ENCODE data around the gene GRB7.
"Not testable (repeated sequence)": the region's sequence is repeated elsewhere in the genome, so short reads cannot be mapped to it uniquely, and the experiment has no call there.

Gene GRB7

DNA sequence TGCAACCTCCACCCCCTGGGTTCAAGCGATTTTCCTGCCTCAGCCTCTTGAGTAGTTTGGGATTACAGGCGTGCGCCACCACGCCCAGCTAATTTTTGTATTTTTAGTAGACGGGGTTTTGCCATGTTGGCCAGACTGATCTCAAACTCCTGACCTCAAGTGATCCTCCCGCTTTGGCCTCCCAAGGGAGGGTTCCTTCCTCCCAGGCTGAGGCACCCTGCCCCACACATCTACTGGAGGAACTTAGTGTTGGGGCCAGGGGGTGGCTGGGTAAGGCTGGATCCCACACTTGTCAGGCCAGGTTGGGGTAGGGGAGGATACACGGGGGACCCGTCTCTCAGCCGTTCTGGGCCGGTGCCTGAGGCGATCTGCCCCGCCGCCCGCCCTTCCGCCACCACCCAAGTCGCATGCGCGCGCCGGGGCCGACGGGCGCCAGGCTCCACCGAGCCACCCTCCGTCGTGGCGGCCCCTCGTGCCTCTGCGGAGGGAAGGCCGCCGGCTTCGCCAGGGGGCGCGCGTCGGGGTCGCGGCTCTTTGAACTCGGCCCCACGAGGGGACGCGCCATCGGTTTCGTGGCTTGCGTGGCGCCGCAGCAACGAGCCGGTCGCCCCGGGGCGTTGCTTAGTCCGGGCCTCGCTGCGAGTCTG is 15.9 kb downstream of the GRB7 start:
- peak; percentile 82 for DNase-seq

DNA sequence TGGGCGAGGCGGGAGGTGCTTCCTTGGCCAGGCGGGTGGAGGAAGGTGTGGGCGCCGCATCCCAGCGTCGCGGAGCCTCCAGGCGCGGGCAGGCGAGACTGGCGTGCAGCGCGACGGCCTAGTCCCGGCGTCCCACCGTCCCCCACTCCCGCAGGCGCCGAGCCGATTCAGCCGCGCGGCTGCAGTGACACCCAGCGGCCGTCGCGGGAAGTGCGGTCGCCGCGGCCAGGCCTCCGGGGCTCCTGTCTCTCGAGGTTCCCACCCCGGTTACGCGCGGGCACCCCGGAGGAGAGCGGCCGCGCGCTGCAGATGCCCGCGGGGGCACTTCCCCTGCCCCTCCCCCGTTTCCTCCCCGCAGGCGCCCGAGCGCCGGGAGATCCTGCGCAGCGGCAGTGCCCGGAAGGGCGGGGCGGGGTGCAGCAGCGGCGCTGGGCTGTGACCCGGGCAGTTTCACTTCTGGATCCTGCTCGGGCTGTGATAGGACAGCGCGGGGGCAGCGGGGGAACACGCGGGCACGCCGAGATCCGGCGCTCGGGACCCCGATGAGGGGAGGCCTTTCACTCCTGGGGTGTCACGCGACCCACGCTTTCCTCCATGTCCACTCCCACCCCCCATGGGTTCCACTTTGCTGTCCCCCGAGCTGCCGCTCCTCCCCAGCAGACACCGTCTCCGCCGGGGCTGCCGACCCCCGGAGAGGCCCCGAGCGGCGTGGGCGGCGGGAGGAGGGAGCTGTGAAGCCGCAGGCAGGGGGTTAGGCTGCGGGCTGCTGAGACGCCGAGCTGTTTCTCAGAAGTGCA is 16.6 kb downstream of the GRB7 start:
- peak; percentile 97 for DNase-seq

DNA sequence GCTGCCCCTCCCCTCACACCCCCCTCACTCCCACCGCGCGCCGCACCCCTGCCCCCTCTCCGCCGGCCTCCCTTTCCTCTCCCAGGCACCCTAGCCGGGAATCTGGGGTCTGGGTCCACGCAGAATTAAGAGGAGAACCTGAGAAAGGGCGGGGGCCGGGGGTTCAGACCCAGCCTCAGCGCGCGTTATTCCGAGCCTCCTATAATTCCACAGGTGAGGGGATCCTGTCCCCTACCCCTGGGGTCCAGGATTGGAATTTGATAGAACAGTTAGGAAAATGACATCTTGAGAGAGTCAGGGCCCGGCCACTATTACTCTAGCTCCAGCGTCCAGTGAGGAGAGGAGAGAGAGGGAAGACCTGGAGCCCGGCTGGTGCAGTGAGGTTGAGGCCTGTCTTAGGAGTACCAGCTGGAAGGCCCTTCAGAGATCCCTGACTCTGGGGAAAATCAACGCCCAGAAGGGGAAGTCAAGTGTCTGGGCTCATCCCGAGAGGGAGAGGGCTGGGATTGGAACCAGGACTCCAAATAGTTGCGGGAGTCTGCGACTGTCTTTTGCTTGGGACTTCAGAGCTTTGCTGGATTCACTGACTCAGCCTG is 17.3 kb downstream of the GRB7 start:
- DNase-seq = no peak

DNA sequence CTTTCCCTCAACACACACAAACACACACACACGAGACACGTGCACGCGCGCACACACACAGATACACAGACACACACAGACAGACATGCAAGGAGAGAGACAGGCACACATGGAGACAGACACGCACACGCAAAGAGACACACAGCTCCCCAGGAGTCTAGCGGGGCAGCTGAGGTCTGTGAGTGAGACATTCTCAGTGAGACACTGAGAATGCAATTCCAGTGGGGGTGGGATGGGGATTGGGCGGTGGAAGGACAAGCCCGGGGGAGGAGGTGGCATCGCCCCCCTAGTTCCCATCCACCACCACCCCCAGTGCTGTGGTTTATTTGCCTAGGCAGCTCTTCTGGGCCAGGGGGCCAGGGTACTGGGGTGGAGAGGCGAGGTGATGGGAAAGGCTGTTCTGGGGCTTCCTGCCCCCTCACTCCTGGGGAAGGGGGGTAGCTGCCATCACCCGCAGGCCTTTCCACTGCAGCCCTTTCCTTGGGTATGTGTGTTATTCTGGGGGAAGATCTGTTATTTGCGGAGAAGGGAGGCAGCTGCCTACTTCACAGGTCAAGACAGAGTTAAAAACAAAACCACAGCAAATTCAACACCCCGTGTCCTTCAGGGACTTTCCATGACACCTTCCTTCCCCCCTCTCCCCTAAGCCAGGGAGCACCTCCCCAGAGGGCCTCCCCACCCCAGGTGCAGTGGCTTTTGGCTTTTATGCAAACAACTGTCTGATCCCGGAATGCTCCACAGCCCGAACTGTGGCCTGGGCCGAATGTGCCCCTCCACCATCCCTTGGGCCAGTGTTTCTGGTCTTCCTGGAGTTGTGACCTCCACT is 18.0 kb downstream of the GRB7 start:
- peak; percentile 76 for DNase-seq

DNA sequence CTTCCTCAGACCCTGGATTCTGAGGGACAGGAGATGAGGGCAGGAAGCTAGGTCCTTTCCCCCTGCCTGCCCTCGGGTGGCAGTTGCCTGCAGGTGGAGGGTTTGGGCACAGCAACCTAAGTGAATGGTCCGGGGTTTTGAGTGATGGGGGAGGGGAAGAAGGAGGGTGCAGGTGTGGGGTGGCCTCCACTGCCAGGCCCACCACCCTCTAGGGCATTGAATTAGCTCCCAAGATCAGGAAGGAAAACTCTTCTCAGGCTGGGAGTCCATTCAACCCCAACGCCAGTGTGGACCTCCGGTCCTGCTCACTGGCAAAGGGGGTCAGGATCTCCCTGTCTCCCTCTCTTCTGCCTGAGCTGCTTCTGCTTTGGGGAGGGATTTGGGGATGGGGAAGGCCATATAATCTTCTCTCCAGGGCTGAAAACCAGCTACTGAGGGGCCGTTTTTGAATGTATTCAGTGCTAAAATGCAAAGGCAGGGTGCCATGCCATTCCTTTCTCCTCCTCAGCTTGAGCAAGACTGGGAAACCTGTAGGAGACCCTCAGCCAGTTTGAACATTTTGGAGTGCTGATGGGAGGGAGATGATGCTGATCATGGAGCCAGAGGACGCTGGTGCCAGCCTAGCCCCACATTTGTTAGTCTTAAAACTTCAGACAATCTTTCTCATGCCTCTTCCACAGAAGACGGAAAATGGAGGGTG is 18.8 kb downstream of the GRB7 start:
- peak; percentile 46 for DNase-seq

DNA sequence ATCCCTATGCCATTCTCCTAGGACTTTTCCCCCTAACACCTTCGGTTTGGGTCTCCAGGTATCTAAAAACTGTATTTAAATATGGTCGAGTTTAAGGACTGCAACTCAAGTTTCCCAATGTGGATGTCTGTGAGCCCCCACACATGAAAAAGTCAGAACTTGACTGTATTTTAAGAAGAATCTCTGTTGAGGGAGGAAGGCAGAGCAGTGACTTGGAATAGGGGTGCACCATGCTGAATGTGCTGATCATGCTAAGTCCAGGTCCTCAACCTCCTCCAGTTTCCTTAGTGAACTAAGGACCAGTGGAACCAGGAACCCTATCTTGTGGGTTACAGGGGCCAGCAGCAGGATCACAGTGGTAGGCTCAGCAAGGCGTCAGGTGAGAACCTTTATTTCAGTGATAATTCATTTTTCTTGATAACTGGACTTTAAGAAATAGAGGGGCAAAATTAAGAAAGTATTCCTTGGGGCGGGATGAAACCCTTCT is 19.5 kb downstream of the GRB7 start:
- no peak for DNase-seq

DNA sequence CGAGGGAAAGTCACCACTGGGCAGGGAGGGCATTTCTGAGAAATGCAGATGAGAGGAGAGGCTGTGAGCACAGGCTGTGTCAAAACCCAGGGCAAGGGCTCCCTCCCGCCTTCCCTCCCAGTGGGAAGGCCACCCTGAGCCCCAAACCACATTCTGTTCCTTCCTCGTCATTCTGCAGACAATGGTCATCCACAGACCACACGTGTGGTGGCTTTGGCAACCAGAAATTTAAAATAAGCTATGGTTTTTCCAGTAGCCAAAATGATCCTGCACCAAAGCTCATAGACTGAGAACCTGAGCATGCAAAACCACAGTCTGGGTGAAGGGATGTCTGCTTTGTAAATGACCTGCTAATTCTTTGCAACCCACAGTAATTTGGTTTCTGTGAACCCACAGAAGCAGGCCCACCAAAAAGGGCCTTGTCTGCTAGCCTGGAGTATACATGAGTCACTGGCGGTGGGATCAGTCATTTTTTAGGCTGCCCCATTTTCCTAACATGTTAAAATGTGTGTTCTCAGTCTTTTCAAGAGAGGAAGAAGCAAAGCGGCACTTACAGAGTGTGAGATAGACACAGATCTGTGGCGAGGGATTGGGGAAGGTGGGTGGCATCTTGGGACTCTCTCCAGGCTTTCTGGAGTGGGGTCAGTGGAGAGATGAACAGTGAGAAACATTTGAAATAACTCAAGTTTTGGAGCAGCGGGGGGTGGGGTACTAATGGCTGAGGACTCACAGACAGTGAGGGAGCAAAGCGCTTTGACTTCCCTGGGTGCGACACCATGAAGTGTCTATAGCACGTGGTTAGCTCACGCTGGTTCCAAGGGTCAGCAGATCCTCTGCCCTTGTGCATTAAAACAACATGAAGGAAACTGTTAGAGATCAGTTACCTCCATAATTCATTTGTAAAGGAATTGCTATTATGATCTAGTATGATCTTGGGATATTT is 20.5 kb downstream of the GRB7 start:
- peak; percentile 73 for DNase-seq

DNA sequence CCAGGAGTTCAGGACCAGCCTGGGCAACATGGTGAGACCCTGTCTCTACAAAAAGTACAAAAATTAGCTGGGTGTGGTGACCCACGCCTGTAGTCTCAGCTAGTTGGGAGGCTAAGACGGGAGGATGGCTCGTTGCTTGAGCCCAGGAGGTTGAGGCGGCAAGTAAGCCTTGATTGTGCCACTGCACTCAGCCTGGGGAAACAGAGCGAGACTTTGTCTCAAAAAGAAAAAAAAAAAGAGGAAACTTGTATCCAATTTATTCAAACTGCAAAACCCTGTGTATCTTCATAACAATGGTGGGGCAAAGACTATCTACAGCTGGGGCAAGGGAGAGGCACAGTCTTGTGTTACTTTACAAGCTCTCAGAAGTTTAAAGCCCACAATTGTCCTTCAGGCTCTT is 21.5 kb downstream of the GRB7 start:
- DNase-seq = no peak

DNA sequence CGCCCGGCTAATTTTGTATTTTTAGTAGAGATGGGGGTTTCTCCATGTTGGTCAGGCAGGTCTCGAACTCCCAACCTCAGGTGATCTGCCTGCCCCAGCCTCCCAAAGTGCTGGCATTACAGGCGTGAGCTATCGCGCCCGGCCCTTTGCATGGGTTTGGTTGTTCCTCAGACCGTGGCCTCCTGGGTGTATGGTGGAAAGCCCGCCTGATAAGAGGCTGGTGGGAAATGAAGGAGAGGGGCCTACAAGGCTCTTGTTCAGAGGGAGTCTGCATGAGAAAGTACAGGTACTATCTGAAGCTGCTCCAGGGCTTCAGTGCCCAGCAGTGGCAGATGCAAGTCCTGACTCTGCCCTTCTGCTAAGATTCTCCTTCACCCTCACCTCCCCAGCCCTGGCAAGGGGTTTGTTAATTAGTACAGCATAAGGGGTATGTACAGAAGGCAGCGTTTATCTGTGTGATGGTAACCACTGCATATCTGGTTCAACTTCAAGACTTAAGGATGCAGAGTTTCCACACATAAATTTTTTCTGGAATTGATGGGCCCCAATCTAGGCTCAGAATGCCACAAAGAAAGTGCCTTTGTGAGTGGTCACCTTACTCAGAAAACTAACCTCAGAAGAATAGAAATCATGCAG is 24.2 kb downstream of the GRB7 start:
- DNase-seq = no peak

DNA sequence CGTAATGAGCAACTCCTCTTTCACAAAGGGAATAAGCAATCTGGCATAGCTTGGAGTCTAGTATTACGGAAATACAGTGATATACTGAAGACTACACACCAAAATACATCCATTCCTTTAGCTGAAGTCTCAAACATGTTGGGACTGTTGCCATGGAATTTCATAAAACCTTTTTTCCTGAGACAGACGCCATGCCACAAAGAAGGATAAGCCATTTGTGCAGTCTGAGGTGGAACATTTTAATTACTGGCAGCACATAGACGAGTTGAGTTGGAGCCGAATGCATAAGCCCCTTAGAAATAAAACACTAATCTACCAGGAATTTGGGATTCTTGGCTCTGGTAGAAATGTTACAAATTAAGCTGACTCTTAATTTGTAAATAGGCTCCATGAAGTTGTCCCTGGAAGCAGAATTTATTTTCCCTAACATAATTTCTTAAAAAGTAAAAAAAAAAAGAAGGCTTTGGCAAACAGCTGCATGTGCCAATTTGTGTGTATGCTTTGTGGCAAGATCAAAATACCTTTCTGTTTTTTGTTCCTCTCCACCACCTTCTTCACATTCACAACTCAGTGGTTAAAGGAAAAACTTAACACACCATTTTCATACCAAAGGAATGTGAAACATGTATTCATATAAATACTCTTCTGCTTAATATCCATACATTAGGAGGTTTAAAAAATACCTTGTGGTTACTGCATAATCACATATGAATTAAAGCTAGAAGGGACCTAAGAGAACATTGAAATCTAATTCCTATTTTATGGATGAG is 25.5 kb downstream of the GRB7 start:
- DNase-seq = no peak

DNA sequence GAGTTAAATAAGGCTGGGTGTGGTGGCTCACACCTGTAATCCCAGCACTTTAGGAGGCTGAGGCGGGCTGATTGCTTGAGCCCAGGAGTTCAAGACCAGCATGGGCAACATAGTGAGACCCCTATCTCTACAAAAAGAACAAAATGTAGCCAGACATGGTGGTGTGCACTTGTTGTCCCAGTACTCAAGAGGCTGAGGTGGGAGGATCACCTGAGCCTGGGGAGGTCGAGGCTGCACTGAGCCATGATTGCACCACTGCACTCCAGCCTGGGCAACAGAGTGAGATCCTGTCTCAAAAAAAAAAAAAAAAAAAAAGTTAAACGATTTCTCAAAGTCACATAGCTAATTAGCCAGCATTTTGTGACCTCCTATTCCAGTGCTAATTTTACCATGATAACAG is 26.4 kb downstream of the GRB7 start:
- not testable (repeated sequence) for DNase-seq

DNA sequence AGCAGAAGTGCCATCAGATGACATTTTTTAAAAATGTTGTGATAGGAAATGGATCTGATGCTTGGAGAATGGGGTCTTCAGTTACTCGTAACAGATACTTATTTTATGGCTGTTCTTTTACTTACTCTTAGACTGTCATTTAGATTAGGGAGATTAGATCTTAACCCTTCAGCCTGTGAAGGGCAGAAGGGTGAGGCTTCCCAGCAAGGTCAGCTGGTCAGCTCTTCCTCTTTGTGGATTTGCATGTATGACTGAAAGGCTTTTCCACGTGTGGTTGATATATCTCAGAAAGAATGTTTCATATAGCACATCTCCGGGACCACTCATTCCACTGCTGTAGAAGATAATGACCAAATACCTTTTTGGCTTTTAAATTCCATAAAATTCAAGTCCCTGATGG is 27.4 kb downstream of the GRB7 start:
- no peak for DNase-seq

DNA sequence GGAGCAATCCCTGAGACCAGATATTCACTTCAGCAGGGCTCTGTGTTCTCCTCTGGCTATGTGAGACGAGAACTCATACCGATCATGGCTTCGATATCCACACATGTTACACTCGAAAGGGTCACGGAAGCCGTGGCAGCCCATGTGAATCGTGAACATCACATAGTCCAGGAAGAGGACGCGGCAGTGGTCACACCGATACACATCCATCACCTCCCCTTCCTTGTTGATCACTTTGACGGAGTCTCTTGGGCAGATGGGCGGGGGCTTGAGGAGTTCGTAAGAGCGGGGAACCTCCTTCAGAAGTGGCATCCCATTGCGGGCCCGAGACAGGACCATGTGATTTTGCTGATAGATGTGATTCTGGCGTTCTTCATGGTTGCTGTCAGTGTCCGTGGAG is 28.0 kb downstream of the GRB7 start:
- DNase-seq = no peak

DNA sequence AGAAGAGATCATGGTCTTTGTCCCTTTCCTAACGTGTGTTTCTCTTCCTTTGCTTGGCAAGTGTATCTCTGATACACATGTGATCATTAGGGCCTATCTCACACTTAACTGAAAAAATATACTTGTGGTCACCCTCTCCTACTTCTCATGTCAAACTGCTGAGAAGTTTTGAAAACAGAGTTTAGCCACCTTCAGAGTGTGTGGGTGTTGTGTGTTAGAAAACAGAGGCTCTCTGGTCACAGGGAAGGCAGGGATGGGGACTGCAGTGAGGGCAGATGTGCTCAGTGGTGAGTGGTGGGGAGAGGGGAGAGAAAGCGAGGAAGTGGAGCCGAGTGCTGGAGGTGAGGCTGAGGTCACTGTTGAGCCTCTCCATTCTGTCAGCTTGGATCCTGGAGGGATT is 29.4 kb downstream of the GRB7 start:
- no peak for DNase-seq

DNA sequence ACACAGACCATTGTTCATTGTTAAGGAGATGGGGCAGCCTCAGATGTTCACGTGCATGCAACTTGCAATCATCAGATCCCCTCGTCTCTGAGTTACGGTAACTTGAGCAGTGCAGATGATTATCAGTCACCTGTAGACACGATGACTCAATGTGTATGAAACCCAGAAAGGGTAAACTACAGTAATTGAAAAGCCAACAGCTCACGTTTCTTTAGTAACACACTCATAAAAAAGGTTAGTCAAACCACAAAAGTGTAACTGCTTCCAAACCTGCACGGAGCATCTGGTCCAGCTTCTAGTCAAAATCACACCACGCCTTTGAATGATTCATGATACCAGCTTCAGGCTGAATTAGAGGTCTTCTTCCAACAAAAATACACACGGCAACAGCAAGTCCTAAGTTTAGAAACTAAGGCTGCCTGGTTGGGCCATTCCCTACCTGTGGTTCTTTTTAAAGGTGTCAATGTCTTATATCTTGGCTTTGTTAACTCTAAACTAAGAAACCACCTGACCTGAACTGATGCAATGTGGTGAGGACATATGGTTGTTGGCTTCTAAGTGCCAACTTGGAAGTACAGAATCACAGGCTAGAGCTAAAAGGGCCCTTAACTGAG is 32.3 kb downstream of the GRB7 start:
- DNase-seq = peak; percentile 74

DNA sequence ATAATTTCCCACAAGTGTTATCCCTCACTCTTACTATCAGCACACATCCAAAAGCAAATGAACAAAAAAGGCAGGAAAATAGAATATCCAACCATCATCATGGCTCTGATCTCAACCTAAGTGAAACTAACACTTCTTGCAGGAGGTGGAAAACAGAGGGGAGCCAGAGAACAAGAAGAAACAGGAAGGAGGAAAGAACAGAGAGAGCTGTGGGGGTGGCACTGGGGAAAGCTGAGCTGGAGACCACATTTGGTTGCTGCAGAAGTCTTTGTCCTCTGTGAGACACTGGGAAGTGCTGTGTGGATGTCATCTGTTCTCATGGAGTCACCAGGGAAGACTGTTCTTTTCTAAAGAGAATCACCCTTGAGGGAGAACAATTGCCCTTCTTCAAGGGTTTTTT is 34.7 kb downstream of the GRB7 start:
- DNase-seq = peak; percentile 36

DNA sequence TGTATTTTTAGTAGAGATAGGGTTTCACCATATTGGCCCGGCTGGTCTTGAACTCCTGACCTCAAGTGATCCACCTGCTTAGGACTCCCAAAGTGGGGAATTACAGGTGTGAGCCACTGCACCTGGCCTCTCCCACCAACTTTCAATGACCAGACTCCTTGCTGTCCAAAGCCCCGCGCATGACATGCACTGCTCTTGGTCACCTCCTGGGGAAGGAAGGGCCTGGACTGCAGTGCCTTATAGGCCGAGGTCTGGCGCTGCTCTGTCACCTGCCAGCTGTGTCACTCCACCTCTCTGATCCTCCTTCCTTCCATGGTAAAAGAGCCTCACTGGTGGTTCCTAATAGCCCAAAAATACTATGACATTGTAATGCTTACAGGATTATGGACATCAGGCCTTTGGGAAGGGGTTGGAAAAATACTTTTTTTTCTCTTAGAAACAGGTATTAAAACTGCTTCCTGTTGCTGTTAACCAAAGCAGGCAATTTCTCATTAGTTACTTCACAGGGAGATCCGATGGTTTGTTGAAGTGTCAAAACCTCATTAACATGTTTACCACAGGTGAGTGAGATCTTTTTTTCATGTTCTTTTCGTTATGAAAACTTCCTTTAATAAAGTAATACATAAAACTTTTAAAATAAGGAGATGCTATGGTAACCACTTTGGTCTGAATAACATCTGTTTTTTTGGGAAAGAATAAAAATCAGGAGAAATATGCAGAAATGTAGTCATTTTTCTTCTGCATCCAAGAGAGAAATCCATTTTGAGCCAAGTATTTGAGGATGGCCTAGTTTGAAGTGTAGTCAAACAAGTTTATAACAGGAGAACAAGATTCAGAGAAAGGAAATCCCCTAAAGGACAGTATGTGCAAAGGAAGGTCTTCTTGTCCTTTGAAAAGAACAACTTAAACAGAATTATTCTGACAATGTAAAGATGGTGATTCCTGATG is 35.5 kb downstream of the GRB7 start:
- DNase-seq = no peak

DNA sequence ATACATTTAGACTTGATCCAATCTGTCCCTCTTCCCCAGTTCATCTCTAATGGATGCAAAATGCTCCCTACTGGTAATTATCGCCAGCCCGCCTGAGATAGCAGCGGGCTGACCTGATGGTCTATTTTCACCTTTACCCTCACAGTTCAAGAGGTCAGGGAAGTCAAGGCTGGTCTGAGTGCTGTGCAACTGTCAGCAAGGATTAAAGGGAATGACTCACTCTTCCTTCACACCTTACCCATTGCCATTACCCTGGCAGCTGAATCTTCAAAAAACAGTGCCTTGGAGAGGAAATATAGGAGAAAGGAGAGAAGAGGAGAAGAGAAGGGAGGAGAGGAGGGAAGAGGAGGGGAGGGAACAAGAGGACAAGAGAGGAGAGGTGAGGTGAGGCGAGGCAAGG is 36.3 kb downstream of the GRB7 start:
- peak; percentile 37 for DNase-seq

Measured in CD4-positive, alpha-beta T cell treated with Interleukin-17A for 4 hours (primary cell).